Body of pancreas (tissue), 4 donors: ENCODE data around the gene SYCP2. TPM values are rescaled to one million over a fixed set of nuclear protein-coding genes. Genes with fewer than 3 reads are reported as not detected.

Source experiments
- ATAC-seq: fragments of 150-250 bp; one replicate; pipeline ENCODE4 v1.9.1; 2016
- DNase-seq, 4 donors: peaks; one replicate each; pipeline ENCODE4 v3.0.0-alpha.2; 2019
- H3K27ac ChIP-seq, 4 donors: fragments of 200-600 bp; sonication (generic); 1 replicate in 3 of 4; 2 replicates in 1 of 4; pipeline versions ENCODE4 v1.5.1 to v1.6.1; 2016 to 2019; ENCODE audit warnings: mild to moderate bottlenecking in 1 of 4, mixed read lengths in 1 of 4, moderate library complexity in 1 of 4
- H3K27me3 ChIP-seq, 2 donors: fragments of 200-600 bp; sonication (generic); one replicate each; pipeline ENCODE4 v1.6.0; 2016; ENCODE audit warnings: mild to moderate bottlenecking in 1 of 2
- H3K36me3 ChIP-seq, 2 donors: fragments of 200-600 bp; sonication (generic); replicated peaks in 1 of 2; 2 replicates each; pipeline ENCODE4 v1.5.1; 2016; ENCODE audit warnings: low read depth in 2 of 2; ENCODE audit not compliant: insufficient read depth in 1 of 2
- H3K4me1 ChIP-seq: fragments of 200-600 bp; sonication (generic); one replicate; pipeline ENCODE4 v1.6.0; 2016
- H3K4me3 ChIP-seq, 2 donors: fragments of 200-600 bp; sonication (generic); 1 replicate in 1 of 2; 2 replicates in 1 of 2; pipeline ENCODE4 v1.5.1; 2016 to 2019
- H3K9me3 ChIP-seq, 3 donors: fragments of 200-600 bp; sonication (generic); 1 replicate in 2 of 3; 2 replicates in 1 of 3; pipeline ENCODE4 v1.5.1; 2016
- CTCF ChIP-seq, 7 experiments: fragments of 450-650 bp in 4 of 7; fragments of 200-600 bp in 3 of 7; sonication (generic) in 3 of 7; IDR thresholded peaks; one replicate each; pipeline ENCODE4 v1.5.1; 2016 to 2019; ENCODE audit warnings: antibody characterized with exemption in 7 of 7
- POLR2A ChIP-seq, 3 donors: fragments of 450-650 bp; IDR thresholded peaks; one replicate each; pipeline ENCODE4 v1.6.1; 2016; ENCODE audit warnings: antibody characterized with exemption in 3 of 3, mild to moderate bottlenecking in 2 of 3
- WGBS, 2 donors: methylation state at CpG; one replicate each; pipeline ENCODE4 v1.1.5; 2017; 5-methylcytosine and 5-hydroxymethylcytosine counted together
- intact Hi-C: fragments of 100-400 bp; cut with DNase I; formaldehyde crosslinking; loops from one replicate; pipeline ENCODE4 v1.15.1; 2023
- total RNA-seq, 2 donors: library from RNA; depleted of rRNA; stranded (reverse); fragments of >200 nt; gene quantifications; one replicate each; pipeline ENCODE4 v1.1.0, GENCODE V29; 2016

SYCP2 gene
- total RNA-seq, 2 donors from 2014 or later, result 3.6 to 15.3 TPM

- WGBS, 2 donors, result 81% methylated on average over 5 of the region's 5 CpGs
These were observed 94.0 kb downstream of the SYCP2 start for GRCh38 chr20:59839400-59839799.

DNA sequence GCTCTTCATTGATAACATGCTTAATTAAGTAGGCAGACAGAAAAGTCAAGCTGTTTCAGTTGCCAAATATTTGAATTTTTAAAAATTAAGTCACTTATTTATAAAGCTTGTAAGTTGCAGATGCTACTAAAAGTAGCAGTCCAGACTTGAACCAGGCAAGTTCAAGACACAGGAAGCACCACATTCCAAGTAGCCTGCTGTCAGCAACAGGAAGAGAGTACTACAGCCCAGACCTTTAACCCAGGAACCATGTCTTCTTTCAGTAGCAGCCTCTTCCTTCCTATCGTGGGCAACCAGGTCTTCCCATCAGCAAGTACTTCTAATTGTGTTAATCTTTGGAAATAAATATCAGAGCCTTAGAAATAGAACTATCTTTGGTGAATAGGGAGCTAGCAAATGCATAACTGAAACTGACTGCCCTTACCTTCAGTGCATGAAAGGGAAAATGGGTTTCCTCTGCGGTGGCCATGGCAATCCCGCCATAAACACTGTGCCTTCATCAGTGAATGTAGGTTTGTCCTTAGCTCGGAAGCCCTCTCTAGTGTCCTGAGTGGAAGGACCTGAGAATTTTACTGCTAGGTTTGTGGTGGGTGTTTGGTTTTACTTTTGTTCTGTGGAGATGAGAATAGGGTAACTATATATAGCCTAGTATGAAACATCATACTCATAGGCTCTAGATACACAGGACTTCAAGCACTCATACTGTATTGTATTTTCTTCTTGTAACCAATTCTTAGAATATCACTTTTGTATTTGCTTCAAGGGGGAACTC lies 95.6 kb downstream of the SYCP2 start:
- Histone ChIP-seq H3K27me3 (no peaks in the 10 kb centered on the region), H3K9me3 (no peaks in the 10 kb centered on the region), H3K4me1 (no peaks in the 10 kb centered on the region), H3K27ac (no peak overlapping the region), H3K36me3 (no peaks in the 10 kb centered on the region), H3K4me3 (no peak overlapping the region)
- no peak for TF ChIP-seq CTCF (IDR thresholded peaks at IDR 0.05)
- TF ChIP-seq POLR2A (IDR thresholded peaks at IDR 0.05), result no peak
- DNase-seq (no peak), ATAC-seq (no peak)
- intact Hi-C loops, result no loop called here
- 72 to 91% methylated on average over 4 of the region's 4 CpGs for WGBS, 2 donors

More at GRCh38 chr20:59839400-59839799, 94.0 kb downstream of the SYCP2 start:
- Histone ChIP-seq H3K9me3 (no peaks in the 10 kb centered on the region), H3K27ac (no peak overlapping the region), H3K4me3 (no peak overlapping the region), H3K36me3 (no peaks in the 10 kb centered on the region), H3K27me3 (no peaks in the 10 kb centered on the region), H3K4me1 (no peaks in the 10 kb centered on the region)
- intact Hi-C loops, result no loop called here
- TF ChIP-seq CTCF (IDR thresholded peaks at IDR 0.05), result no peak
- ATAC-seq (no peak), DNase-seq (no peak)

GRCh38 chr20:59836767-59837166 lies 96.7 kb downstream of the SYCP2 start:
- WGBS, 2 donors, result 43 to 55% methylated on average over 5 to 6 of the region's 6 CpGs
- intact Hi-C loops, result no loop called here
- Histone ChIP-seq H3K4me3 (no peak overlapping the region), H3K27me3 (no peaks in the 10 kb centered on the region), H3K9me3 (no peaks in the 10 kb centered on the region), H3K4me1 (no peaks in the 10 kb centered on the region), H3K36me3 (no peaks in the 10 kb centered on the region), H3K27ac (no peak overlapping the region)
- TF ChIP-seq POLR2A (IDR thresholded peaks at IDR 0.05), result no peak
- TF ChIP-seq CTCF (IDR thresholded peaks at IDR 0.05), result no peak
- no peak for ATAC-seq
- no peak for DNase-seq

DNA sequence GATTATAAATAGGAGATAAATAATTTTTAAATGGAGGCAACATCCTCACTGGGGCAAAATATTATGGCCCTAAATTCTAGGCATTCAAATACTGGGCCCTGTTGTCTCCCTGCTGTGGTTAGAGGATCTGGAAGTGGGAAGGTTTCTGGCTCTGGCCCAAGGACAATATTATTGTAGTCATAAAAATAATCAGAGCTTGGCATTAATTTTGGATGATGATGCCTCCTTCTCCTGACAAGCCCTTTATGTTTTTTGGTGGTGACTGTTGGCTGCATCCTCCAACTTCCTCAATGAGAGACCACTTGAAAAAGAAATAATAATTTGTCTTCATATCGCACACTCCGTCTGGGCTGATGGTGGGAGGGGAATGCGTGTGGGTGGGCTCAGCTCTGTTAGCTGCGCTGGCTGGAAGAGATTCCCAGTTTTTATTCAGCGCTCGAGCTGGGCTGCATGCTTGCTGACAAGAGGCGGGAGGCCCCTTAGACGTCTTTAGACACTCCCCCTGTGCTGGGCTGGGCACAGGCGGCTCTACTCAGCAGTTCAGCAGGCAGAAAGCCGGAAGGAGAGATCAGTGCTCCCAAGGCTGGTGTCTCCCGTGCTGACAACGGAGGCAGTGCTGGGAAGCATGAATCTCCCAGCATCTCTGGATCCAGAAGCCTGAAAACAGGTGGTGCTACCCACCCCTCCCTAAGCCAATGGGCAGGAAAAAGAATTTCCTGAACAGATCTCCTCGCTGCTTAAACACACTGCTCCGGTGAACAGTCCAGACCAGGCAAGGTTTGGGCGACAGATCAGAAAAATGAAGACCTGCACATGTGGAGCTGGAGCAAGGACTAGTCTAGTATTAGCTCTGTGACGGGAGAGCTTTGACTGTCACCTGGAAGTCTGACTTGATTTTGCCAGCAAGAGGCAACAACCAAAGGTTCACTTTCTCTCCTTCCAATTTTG lies 97.7 kb downstream of the SYCP2 start:
- ATAC-seq (peak; percentile 21), DNase-seq (peak in 1 of 4 donors; percentile 26)
- Histone ChIP-seq H3K9me3 (no peaks in the 10 kb centered on the region), H3K36me3 (no peaks in the 10 kb centered on the region), H3K4me1 (no peaks in the 10 kb centered on the region), H3K27me3 (no peaks in the 10 kb centered on the region), H3K4me3 (no peak overlapping the region), H3K27ac (no peak overlapping the region)
- intact Hi-C loops, result no loop called here
- TF ChIP-seq POLR2A (IDR thresholded peaks at IDR 0.05) (no peak), CTCF (IDR thresholded peaks at IDR 0.05) (no peak)
- 18 to 26% methylated on average over 12 to 16 of the region's 16 CpGs for WGBS, 2 donors
